ENCODE results near the gene ATF3.

GRCh38 chr1:212594640-212595039, 13.9 kb upstream of the ATF3 start:
- TF ChIP-seq CTCF (IDR thresholded peaks at IDR 0.05; ENCODE audit: low read depth, low read length, poor library complexity, severe bottlenecking): no peak
- TF ChIP-seq EZH2phosphoT487 (IDR thresholded peaks at IDR 0.05; ENCODE audit: borderline replicate concordance, low read length): no peak
